Upper lobe of left lung (tissue), 4 donors: ENCODE data around the gene PTPRD.

Experiments used
- CTCF ChIP-seq, 6 experiments: fragments of 450-650 bp in 4 of 6; fragments of 200-600 bp in 2 of 6; sonication (generic) in 2 of 6; IDR thresholded peaks; one replicate each; pipeline ENCODE4 v1.5.1; 2016 to 2019; ENCODE audit warnings: antibody characterized with exemption in 6 of 6
- EP300 ChIP-seq, 4 donors: sonication (generic); formaldehyde crosslinking; IDR thresholded peaks; one replicate each; pipeline ENCODE4 v1.5.1; 2017; ENCODE audit warnings: antibody characterized with exemption in 4 of 4, control low read depth in 2 of 4
- POLR2A ChIP-seq, 4 donors: fragments of 450-650 bp; IDR thresholded peaks; one replicate each; pipeline ENCODE4 v1.5.1; 2016 to 2017; ENCODE audit warnings: antibody characterized with exemption in 4 of 4, mild to moderate bottlenecking in 2 of 4
- POLR2AphosphoS5 ChIP-seq, 2 donors: sonication (generic); formaldehyde crosslinking; IDR thresholded peaks; one replicate each; pipeline ENCODE4 v1.5.1; 2017; ENCODE audit warnings: antibody characterized with exemption in 2 of 2

- TF ChIP-seq CTCF (IDR thresholded peaks at IDR 0.05), result no peak
- TF ChIP-seq POLR2A (IDR thresholded peaks at IDR 0.05), result no peak
- TF ChIP-seq EP300 (IDR thresholded peaks at IDR 0.05), result no peak
- TF ChIP-seq POLR2AphosphoS5 (IDR thresholded peaks at IDR 0.05), result no peak
These were observed 1834.4 kb downstream of the PTPRD start for GRCh38 chr9:8778356-8778755.
